GM19324 (cell line): ENCODE data around the gene TOE1.

Experiments used
- ATAC-seq: cut with Tn5 transposase; IDR thresholded peaks from one replicate; pipeline ENCODE4 v1.9.1; 2021; ENCODE audit warnings: mild to moderate bottlenecking, moderate library complexity; ENCODE audit not compliant: unreplicated experiment, low FRiP score

The TOE1 gene

GRCh38 chr1:45326627-45327623 is 13.0 kb upstream of the TOE1 start, which contains the start of gene HPDL:
HPDL (plus strand) TSS chr1:45326895; CDS start chr1:45327149, 254 bp downstream.
- no peak for ATAC-seq

GRCh38 chr1:45327644-45328515 is 12.1 kb upstream of the TOE1 start:
- ATAC-seq, result no peak

- no peak for ATAC-seq
Measured at GRCh38 chr1:45328680-45329079, 11.3 kb upstream of the TOE1 start.

- no peak for ATAC-seq
Measured at GRCh38 chr1:45329445-45329844, 10.5 kb upstream of the TOE1 start.

- ATAC-seq, result no peak
Measured at GRCh38 chr1:45331436-45332345, 8.3 kb upstream of the TOE1 start.

GRCh38 chr1:45332346-45332720 is 7.6 kb upstream of the TOE1 start:
- ATAC-seq, result no peak

GRCh38 chr1:45334308-45335245 is 5.4 kb upstream of the TOE1 start:
- ATAC-seq, result no peak

- ATAC-seq, result no peak
Measured at GRCh38 chr1:45335855-45336324, 4.1 kb upstream of the TOE1 start.

GRCh38 chr1:45337630-45338325 is 2.2 kb upstream of the TOE1 start:
- no peak for ATAC-seq

GRCh38 chr1:45340816-45341466 is 971 bp downstream of the TOE1 start:
- no peak for ATAC-seq

GRCh38 chr1:45344499-45344898 is 4.5 kb downstream of the TOE1 start:
- ATAC-seq, result no peak

GRCh38 chr1:45345014-45345413 is 5.0 kb downstream of the TOE1 start:
- no peak for ATAC-seq

- ATAC-seq, result no peak
Measured at GRCh38 chr1:45346473-45346872, 6.5 kb downstream of the TOE1 start.

- ATAC-seq, result no peak
Measured at GRCh38 chr1:45348020-45348419, 8.1 kb downstream of the TOE1 start.

- ATAC-seq, result no peak
Measured at GRCh38 chr1:45348609-45348965, 8.6 kb downstream of the TOE1 start.

GRCh38 chr1:45348966-45349677 is 9.2 kb downstream of the TOE1 start:
- no peak for ATAC-seq

GRCh38 chr1:45351508-45351907 is 11.5 kb downstream of the TOE1 start:
- ATAC-seq, result no peak
